ENCODE measurements around the gene TXLNB.
"Not testable (repeated sequence)": the region's sequence is repeated elsewhere in the genome, so short reads cannot be mapped to it uniquely, and the experiment has no call there.

Gene TXLNB

DNA sequence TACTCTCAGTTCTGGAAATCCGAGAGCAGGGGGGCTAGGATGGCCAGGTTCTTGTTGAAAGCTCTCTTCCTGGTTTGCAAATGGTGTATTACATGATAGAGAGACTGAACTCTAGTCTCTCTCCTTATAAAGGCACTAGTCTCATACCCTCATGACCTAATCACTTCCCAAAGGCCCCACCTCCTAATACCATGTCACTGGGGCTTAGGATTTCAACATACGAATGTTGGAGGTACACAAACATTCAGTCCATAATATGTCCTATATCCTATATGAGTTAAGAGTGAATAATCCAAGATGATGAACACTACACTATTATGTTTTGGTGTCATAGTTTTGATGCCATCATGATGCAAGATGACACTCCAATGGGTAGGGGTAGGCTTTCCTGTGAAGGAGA is 20.0 kb upstream of the TXLNB start:
- no peak for DNase-seq

DNA sequence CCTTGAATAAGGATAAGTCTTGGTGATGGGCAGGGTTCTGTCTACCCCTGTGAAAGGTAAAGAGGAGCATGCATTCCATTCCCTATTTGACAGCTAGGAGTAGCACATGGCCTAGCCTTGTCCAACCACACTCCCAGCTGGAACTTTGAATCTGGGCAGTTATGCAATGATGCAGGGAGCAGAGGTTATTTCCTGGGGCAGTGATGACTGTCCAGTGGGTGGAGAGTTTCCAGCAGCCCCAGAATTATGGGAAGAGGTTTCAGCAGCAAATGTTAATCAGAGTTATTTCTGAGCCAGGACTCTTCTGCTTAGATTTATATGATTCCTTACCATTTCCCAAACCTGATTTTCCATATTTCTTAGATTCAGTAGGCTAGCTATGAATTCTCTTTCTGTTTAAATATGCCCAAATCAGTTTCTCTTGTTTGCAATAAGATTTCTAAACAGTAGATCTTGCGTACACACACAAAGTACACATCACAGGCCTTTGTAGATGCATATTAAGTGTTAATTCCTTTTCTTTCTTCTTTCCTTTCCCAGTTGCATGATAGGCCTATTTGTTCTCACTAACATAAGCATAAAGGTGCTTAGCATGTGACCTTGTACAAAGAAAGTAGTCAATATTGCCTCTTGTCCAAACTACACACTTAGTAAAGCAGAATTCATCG is 17.3 kb upstream of the TXLNB start:
- DNase-seq: no peak

DNA sequence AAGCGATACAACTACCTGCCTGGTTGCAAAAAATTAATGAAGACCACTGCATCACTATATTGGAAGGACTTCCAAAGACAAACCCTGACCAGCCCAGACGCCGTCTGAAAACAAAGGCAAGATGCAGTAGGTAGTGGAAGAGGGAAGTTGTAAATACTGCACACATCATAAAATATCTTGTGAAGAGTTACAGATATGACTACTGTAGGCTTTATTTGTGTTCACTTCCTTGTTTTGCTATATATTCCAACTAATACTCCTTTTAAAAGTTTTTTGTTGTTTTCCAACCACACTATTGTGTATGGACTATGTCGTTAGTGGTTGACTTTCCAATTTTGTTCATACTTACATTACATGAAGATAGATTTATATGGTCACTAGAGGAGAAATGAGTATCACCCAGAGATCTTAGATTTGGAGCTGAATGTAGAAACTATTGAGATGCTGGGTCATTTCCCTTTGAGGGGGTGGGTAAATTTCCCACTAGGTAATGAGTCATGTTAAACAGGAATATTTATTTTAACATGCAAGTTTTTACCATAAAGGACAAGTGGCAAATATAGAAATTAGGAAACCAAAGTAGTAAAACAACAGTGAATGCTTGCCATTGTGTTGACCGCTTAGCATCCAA is 16.6 kb upstream of the TXLNB start:
- no peak for DNase-seq

DNA sequence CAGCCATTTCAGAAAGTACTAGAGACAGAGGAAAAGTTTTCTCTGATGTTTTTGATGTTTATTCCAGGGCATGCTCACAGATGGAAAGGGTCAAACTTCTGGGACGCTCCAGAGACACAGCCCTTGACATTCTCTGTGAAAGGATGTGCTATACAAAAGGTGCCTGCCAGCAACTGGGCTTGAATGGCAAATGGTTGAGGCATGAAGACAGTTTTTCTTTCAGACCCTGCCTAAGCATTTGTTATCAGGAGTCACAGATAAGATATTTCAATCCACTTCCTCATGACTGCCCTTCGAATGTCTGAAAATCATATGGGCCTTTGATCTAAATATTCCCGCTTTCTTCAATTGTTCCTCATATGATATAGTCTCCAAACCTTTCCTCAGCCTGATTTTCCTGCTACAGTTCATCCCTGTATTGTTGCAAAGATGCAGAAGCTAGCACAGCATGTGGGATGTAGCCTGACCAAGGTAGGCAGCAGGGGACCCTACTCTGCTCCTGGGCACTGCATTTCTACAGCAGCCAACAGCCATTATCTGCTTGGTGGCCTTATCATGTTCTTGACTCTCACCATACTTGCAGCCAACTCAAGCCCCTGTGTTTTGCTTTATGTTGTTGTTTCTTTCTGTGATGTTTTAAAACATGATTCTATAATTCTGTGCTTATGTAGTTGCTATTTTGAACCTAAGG is 14.6 kb upstream of the TXLNB start:
- DNase-seq: no peak

DNA sequence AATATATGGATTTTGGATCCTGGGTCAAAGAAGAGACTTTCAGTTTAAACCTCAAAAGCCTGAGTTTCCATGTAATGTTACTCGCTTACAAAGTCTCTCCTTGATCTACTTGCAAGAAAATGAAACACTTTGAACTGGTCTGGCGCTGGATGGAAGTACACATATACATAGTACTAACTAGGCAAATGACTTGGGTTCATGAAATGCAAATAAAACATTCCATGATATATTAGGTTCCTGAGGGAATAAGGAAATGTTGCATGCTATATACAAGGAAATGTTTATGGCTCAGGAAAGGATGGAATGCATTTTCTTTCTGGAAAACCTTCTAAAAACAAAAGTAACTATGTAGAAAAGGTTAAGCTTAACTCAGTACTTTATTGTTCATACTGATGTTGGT is 11.4 kb upstream of the TXLNB start:
- no peak for DNase-seq

DNA sequence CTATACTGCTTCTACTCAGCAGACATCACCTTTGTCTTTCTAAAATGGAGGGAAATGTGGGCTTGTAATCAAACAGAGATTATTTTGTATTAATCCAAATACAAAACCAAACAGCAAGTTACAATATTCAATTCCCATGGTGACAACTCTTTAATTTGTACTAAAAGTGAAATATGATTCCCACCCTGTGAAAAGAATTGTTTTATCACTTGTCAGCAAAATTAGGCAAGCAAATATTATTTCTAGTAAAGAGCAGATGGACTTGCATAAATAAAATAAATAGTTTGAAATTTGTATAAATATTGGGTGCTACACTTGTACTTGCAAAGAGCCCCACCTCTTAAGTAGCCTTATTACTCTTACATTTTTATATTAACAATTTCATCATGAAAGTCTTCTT is 6.1 kb upstream of the TXLNB start:
- DNase-seq: no peak

DNA sequence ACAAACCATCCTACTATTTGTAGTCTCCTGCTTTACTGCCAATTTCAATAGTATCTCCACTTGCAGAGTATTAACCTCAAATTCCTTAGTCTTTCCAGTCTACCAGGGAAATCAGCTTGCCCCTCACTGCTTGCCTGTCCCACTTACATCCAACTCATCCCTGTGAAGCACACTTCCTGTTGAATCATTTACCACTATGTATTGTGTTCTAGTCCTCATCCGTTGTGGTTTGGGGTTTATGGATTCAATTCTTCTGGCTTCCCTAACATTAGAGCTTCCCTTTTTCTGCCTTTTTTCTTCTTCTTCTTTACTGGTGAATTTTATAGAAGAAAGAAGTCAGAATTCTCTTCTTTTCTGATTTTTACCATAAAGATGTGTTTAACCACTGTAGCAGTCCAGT is 5.1 kb upstream of the TXLNB start:
- DNase-seq: no peak

DNA sequence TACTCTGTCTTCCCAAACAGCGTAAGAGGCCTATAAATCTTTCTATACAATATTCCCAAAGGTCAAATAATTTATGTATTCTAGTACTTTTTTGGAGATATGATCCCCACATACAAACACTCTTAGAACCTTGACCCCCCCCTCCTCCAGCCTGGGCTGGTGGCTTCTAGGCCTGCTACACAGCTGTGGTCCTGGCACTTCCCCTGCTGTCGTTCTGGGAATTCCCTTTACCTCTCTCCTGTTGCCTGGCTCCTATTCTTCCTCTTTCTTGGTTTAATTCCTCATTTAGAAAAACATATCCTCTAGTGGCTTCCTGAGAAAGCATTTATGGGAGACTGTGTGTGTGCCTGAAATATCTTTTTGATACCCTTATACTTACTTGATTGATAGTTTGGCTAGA is 4.1 kb upstream of the TXLNB start:
- no peak for DNase-seq

DNA sequence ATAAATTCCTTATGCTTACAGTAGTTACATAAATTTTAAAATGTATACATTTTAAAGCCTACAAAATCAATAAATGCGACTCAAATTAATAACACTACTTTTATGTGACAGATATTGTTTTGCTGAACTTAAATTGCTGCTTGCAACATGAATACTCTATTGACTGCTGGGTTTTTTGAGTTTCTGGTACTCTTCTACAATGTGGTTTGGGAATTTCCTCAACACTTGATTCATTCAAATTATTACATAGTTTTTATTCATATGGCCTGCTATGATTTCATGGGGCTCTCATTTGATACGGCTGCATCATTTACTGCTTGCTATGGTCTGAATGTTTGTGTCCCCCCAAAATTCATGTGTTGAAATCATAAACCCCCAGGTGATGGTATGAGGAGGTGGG is 2.3 kb upstream of the TXLNB start:
- DNase-seq: no peak

DNA sequence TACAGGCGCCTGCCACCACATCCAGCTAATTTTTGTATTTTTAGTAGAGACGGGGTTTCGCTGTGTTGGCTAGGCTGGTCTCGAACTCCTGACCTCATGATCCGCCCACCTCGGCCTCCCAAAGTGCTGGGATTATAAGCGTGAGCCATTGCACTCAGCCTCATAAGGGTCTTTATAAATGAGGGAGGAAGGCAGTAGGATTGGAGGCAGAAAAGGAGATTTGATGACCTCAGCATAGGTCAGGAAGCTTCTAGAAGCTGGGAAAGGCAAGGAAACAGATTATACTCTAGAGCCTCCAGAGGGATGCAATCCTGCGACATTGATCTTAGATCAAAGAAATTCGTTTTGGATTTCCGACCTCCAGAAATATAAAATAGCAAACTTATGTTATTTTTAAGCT is 1.4 kb upstream of the TXLNB start:
- DNase-seq: not testable (repeated sequence)

DNA sequence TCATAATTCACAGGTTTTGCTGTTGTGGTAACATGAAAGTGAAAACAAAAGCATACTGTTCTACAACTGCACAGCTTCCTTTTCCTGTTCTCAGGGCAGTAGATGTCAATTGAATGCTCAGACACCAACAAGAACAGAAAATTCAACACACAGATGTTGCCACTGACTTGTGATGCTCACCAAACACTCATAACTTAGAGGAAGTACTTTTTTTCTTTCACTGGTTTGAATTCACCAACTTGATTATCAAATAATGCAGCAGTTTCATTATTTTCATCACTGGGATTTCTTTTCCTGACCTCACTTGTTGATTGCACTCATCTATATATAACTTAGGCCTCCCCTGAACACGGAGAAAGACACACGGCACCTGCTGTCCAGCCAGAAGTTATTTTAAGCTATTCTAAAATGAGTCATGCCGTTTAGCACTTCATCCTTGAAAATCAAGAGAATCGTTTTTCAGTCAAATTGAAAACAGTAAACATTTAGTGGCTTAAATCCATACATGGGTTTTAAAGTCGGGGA is 949 bp downstream of the TXLNB start:
- DNase-seq: peak in 1 of 58 donors; percentile 12

DNA sequence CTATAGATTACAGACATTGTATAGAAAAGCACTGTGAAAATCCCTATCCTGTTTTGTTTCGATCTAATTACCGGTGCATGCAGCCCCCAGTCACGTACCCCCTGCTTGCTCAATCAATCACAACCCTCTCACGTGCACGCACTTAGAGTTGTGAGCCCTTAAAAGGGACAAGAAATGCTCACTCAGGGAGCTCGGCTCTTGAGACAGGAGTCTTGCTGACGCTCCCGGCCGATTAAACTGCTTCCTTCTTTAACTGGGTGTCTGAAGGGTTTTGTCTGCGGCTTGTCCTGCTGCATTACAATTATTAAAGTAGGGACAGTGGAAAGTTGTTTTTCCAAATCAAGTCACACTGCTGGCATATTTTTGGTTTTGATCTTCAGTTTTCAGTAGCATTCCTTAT is 2.6 kb downstream of the TXLNB start:
- no peak for DNase-seq

DNA sequence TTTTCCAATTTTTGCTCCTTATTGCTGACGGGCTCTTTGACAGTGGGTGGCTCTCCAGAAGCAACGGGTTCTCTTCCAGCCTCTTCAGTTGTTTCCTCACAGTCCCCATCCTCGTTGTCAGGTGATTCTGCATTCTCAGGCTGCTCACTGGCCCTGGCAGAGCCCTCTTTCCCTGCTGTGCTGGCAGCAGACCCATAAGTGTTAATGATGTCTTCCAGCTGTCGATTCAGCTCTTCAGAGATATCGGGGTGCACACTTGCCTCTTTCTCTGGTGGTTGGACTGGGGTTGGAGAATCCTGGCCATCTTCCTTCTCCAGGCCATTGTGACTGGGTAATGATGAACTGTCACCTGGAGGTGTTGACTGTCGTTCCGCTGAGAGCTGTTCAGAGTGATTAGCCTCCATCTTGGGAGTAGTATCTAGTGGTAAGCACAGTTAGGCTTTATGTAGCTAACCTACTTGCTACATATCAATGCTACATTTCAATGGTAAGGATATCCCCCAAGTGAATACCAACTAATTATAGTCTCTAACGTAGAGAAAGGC is 3.2 kb downstream of the TXLNB start:
- no peak for DNase-seq

DNA sequence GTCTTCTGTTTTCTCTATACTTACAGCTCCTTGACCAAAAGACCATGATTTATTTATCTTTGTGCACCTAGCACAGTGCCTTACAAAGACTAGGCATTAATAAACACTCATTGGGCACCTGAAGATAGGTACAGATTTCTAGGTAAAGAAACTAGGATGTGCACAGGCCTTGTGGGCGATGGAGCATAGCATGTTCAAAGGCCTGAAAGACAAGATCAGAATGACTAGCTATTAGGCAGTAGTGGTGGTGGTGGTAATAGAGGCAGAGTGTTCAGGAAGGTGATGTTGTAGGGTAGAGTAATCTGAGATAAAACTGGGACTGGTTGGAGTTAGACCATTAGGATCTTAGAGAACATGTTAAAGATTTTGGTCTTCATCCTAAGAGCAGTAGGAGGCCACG is 3.9 kb downstream of the TXLNB start:
- no peak for DNase-seq

DNA sequence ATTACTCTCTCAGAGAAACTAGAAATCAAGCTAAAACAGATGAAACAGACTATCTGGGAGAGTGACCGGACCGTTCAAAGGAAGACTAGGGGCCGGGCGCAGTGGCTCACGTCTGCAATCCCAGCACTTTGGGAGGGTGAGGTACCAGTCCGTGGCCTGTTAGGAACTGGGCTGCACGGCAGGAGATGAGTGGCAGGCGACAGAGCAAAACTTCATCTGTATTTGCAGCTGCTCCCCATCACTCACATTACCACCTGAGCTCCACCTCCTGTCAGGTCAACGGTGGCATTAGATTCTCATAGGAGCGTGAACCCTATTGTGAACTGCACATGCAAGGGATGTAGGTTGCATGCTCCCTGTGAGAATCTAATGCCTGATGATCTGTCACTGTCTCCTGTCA is 5.4 kb downstream of the TXLNB start:
- DNase-seq: not testable (repeated sequence)

DNA sequence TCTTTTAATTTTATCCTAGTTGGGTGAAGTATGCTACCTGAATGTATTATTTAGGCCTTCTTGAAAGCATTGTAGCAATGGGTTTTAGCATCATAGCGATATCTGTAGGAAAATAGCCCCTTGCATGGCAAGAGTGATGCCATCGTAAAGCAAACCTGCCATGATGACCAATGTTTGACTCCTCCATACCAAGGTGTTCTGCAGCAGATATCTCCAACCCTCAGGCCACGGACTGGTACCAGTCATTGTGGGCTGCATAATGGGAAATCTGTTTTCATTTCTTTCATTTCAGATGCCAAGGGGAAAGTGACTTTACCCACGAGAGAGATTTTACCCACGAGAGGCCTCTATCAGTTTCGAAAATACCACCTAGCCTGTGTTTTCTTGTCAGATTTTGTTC is 6.2 kb downstream of the TXLNB start:
- no peak for DNase-seq

DNA sequence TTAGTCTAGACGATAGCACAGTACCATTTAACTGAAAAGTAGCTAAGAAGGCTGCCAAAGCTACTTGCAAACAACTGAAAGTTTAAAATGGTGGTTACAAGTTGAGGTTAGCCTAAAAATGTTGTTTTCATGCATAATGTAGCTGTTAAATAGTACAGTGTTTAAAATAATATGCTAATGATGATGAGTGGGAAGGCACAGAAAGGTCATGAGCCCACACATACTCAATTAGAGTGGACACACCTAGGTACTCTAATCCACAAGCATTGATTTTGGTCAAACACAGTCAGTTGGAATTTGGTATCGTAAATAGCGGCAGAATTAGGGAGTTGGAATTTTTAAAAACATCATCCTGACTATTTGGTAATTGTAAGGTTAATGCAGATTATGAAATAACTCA is 7.0 kb downstream of the TXLNB start:
- DNase-seq: no peak

DNA sequence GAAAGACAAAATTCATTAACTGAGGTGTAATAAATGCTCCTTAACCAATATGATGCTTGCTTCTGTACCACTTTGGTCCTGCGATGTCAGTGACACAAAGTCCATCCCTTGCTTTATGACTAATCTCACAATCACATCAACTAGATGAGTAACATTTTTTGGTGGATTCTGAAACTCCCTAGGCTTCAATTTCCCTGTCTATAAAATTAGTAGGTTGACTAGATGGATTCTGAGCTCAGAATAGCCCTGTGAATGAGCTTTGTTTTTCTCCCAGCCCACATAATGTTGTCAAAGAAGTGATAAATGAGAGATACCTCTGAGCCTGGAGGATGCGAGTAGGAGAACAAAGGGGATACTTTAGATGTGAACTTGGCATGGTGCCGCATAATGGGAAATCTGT is 9.1 kb downstream of the TXLNB start:
- no peak for DNase-seq

DNA sequence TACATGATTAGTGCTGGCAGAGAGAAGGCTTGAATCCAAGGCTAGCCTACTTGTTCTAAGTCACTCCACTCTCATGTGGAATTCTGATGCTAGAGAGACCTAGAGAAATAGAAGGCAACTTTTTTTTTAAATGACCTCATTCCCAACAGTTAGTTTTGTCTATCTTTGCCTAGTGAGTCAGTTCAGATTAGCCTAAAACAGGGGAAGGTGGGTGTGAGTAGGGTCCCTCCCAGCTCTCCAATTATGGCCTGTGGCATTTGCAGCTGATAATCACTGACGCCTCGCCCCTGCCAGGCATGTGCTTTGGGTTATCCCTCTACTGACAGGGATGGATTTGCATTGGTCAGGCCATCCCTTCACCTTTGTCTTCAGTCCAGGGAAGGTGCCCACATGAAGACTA is 13.6 kb downstream of the TXLNB start:
- DNase-seq: no peak

DNA sequence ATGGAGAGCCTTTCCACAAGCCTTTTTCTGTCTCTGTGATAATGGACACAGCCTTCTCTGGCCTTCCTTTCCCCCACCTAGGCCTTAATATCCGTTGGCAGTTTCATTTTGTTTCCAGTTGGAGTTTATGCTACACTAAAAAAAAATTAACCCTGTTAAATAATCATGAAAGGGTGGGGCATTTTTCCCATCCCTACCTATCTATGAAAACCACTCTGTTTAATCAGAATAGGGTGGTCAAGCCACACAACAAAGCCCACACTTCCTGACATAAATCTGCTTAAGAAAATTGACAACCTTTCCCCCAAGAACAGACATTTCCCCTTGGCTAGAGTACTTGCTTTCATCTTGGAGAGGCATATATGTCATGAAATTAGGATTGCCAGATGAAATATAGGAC is 14.2 kb downstream of the TXLNB start:
- no peak for DNase-seq

DNA sequence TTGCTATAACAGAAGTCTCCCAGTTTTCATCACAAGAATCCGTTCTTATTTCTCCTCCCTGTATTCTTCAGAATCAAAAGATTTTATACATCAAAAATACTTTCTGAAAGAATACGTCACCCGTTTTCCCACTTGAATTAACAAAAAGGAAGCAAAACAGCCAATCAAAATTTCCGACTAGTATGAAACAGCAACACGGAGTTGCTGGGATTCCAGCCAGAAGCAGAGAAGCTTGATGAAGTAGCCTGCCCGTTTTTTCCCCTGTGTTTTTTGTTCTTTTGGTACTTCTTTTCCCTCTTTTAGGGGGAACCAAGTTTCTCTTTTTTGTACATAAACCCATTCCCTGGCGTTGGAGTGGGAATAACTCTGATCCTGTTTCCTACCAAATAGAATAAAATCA is 14.6 kb downstream of the TXLNB start:
- peak in 1 of 58 donors; percentile 44 for DNase-seq

DNA sequence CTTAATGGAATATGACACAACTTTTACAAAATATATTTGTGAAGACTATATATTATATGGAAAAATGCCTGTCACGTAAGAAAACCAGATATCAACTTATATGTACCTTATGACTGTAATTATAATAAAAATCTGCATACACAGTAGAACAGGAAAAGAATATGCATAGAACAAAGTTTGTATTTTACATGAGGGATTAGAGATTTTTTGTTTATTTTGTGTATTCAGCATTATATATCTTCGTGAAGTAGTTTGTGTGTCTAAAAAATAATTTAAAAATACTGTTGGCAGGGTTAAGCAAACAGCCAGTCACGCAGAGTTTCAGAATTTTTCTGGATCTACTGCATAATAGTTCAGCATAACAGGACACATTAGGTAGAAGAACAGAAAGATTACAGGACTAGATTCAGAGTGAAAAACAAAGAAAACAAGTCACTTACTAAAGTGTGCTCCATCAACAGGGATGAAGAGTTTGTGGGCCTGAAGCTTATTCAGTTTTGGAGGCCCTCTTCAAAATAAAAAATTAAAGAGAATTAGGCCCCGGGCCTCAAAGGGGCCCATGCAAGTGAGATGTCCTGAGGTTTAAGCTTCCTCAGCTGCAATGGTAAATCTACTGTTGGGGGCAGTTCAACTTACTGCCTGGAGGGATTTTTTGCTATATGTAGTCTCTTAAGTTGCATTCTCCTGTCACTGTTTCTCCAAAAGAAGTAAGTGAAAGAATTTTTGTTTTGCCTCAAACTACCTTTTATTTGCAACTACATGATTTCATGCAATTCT is 16.3 kb downstream of the TXLNB start:
- no peak for DNase-seq

All from anterior cingulate cortex (tissue), 58 donors.